ENCODE data around the gene DYNC1H1. TPM values are rescaled to one million over a fixed set of nuclear protein-coding genes. Genes with fewer than 3 reads are reported as not detected.
A peak's percentile ranks its signal among the peaks of the same experiment; 100 is the strongest.

DYNC1H1 gene
- total RNA-seq, 1 experiment from 2014 or later, result 833 TPM

DNA sequence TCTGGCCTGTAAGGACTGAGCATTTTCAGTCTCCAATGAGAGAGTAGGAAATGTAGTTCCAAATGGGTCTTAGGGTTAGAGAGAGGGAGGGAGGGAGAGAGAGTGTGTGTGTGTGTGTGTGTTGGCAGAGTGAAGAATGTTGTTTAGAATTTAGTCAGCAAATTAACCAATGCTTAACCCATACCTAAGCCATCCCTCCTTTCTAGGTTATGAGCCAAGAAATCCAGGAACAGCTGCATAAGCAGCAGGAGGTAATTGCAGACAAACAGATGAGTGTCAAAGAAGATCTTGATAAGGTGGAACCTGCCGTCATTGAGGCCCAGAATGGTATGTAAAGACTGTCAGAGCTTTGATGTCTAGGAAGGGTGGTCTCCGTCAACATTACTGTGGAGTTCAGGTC is 65.6 kb downstream of the DYNC1H1 start:
- TF ChIP-seq CTCF (conservative IDR thresholded peaks at IDR 0.05; ENCODE audit: low read depth, low read length) (no peak), EZH2 (IDR thresholded peaks at IDR 0.05; ENCODE audit: borderline replicate concordance, low read depth, low read length, poor library complexity, severe bottlenecking) (no peak)
- H3K9me3 ChIP-seq (ENCODE audit: low read depth, low read length, poor library complexity, severe bottlenecking), result no peaks in the 10 kb centered on the region
- intact Hi-C loops (cut with micrococcal nuclease; ENCODE audit: unreplicated experiment), result loop anchor here (5.0 kb wide), 1 partner anchor 38 kb away; no protein-coding TSS in a partner anchor
- peaks cover 94% of the 10 kb centered on the region for H3K36me3 ChIP-seq (ENCODE audit: insufficient read depth, low read length, poor library complexity, severe bottlenecking)
- H3K27me3 ChIP-seq (replicated peaks; ENCODE audit: insufficient read depth, low read depth, low read length, poor library complexity), result no peaks in the 10 kb centered on the region
- ChIA-PET CTCF (no interaction called here), POLR2A (ENCODE audit: low non-redundant PET) (no interaction called here)
- DNase-seq (ENCODE audit: low spot score), result no peak
- BruUV-seq (replicated peaks), result no TSS peak
- H3K27ac ChIP-seq (ENCODE audit: low read depth, low read length, poor library complexity, severe bottlenecking), result no peak overlapping the region
- no peak overlapping the region for H3K4me3 ChIP-seq (ENCODE audit: low read depth, low read length, poor library complexity, severe bottlenecking)
- no peaks in the 10 kb centered on the region for H3K4me1 ChIP-seq (ENCODE audit: insufficient read depth, low read length, poor library complexity, severe bottlenecking)

DNA sequence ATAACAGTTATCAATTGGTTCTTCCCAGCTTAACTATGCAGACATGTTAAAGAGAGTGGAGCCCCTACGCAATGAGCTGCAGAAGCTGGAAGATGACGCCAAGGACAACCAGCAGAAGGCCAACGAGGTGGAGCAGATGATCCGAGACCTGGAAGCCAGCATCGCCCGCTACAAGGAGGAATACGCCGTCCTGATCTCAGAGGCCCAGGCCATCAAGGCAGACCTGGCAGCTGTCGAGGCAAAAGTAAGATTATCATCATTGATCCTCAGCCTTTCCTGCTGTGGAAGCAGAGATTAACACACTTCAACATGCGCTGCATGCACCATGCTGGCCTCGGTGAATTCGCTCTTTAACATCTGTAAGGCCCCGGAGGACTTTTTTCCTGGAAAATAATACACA is 68.9 kb downstream of the DYNC1H1 start:
- Histone ChIP-seq H3K4me3 (ENCODE audit: low read depth, low read length, poor library complexity, severe bottlenecking) (no peak overlapping the region), H3K9me3 (ENCODE audit: low read depth, low read length, poor library complexity, severe bottlenecking) (no peaks in the 10 kb centered on the region), H3K4me1 (ENCODE audit: insufficient read depth, low read length, poor library complexity, severe bottlenecking) (peaks cover 6% of the 10 kb centered on the region), H3K36me3 (ENCODE audit: insufficient read depth, low read length, poor library complexity, severe bottlenecking) (peaks cover 94% of the 10 kb centered on the region), H3K27ac (ENCODE audit: low read depth, low read length, poor library complexity, severe bottlenecking) (no peak overlapping the region), H3K27me3 (replicated peaks; ENCODE audit: insufficient read depth, low read depth, low read length, poor library complexity) (no peaks in the 10 kb centered on the region)
- intact Hi-C loops (cut with micrococcal nuclease; ENCODE audit: unreplicated experiment), result loop anchor here (5.0 kb wide), 1 partner anchor 41 kb away; no protein-coding TSS in a partner anchor
- POLR2A ChIA-PET (ENCODE audit: low non-redundant PET), result no interaction called here
- TF ChIP-seq CTCF (conservative IDR thresholded peaks at IDR 0.05; ENCODE audit: low read depth, low read length), result no peak
- TF ChIP-seq EZH2 (IDR thresholded peaks at IDR 0.05; ENCODE audit: borderline replicate concordance, low read depth, low read length, poor library complexity, severe bottlenecking), result no peak
- CTCF ChIA-PET, result no interaction called here
- TSS peak; percentile 60 for BruUV-seq (replicated peaks)
- no peak for DNase-seq (ENCODE audit: low spot score)

DNA sequence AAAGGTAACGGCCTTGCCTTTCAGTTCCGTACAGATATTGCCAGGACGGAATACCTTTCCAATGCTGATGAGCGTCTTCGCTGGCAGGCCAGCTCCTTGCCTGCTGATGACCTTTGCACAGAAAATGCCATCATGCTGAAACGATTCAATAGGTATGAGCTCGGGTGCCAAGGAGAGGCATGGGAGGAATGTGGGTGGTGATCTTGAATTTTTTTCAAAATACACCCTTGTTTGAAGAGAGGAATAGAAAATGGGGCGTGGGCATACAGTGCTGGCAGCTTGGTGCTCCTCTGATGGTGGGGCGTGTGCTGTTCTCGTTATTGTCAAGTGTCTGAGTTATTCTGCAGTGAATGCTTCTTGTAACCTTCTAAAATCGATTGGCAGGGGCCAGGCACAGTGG is 69.9 kb downstream of the DYNC1H1 start:
- Histone ChIP-seq H3K4me1 (ENCODE audit: insufficient read depth, low read length, poor library complexity, severe bottlenecking) (peaks cover 6% of the 10 kb centered on the region), H3K4me3 (ENCODE audit: low read depth, low read length, poor library complexity, severe bottlenecking) (no peak overlapping the region), H3K27me3 (replicated peaks; ENCODE audit: insufficient read depth, low read depth, low read length, poor library complexity) (no peaks in the 10 kb centered on the region), H3K27ac (ENCODE audit: low read depth, low read length, poor library complexity, severe bottlenecking) (no peak overlapping the region), H3K36me3 (ENCODE audit: insufficient read depth, low read length, poor library complexity, severe bottlenecking) (peaks cover 94% of the 10 kb centered on the region), H3K9me3 (ENCODE audit: low read depth, low read length, poor library complexity, severe bottlenecking) (no peaks in the 10 kb centered on the region)
- ChIA-PET POLR2A (ENCODE audit: low non-redundant PET) (no interaction called here), CTCF (no interaction called here)
- no peak for TF ChIP-seq EZH2 (IDR thresholded peaks at IDR 0.05; ENCODE audit: borderline replicate concordance, low read depth, low read length, poor library complexity, severe bottlenecking)
- no peak for TF ChIP-seq CTCF (conservative IDR thresholded peaks at IDR 0.05; ENCODE audit: low read depth, low read length)
- BruUV-seq (replicated peaks), result no TSS peak
- intact Hi-C loops (cut with micrococcal nuclease; ENCODE audit: unreplicated experiment), result loop anchor here (5.0 kb wide), 1 partner anchor 42 kb away; no protein-coding TSS in a partner anchor
- DNase-seq (ENCODE audit: low spot score), result no peak
